Right lobe of liver (tissue), 6 donors: ENCODE measurements around the gene NRP2. TPM values are rescaled to one million over a fixed set of nuclear protein-coding genes. Genes with fewer than 3 reads are reported as not detected.

ENCODE experiments used
- ATAC-seq, 4 donors: fragments of 200-7000 bp; cut with Tn5 transposase; one replicate each; pipeline ENCODE4 v1.9.1; 2020; ENCODE audit warnings: mild to moderate bottlenecking in 4 of 4, moderate library complexity in 4 of 4
- DNase-seq, 3 donors: peaks; one replicate each; pipeline ENCODE4 v3.0.0-alpha.2; 2020
- H3K27ac ChIP-seq, 3 donors: fragments of 200-600 bp; one replicate each; pipeline ENCODE4 v1.8.0; 2022
- H3K27me3 ChIP-seq, 2 donors: fragments of 200-600 bp; one replicate each; pipeline ENCODE4 v1.8.0; 2022
- H3K36me3 ChIP-seq, 4 donors: fragments of 200-600 bp; sonication (generic) in 1 of 4; one replicate each; pipeline versions ENCODE4 v1.5.1 to v1.8.0; 2017 to 2022; ENCODE audit warnings: control low read depth in 1 of 4
- H3K4me1 ChIP-seq, 4 donors: fragments of 200-600 bp; sonication (generic) in 1 of 4; one replicate each; pipeline versions ENCODE4 v1.5.1 to v1.8.0; 2017 to 2022; ENCODE audit warnings: control low read depth in 1 of 4
- H3K4me3 ChIP-seq, 3 donors: fragments of 200-600 bp; one replicate each; pipeline ENCODE4 v1.8.0; 2022
- H3K9me3 ChIP-seq, 4 donors: fragments of 200-600 bp; sonication (generic) in 1 of 4; one replicate each; pipeline versions ENCODE4 v1.5.1 to v1.8.0; 2017 to 2022; ENCODE audit warnings: control low read depth in 1 of 4
- CTCF ChIP-seq, 4 donors: fragments of 200-600 bp in 3 of 4; fragments of 450-650 bp in 1 of 4; IDR thresholded peaks; one replicate each; pipeline versions ENCODE4 v1.5.1 to v1.8.0; 2016 to 2022; ENCODE audit warnings: antibody characterized with exemption in 4 of 4, mild to moderate bottlenecking in 2 of 4
- POLR2A ChIP-seq: fragments of 450-650 bp; IDR thresholded peaks from one replicate; pipeline ENCODE4 v1.6.1; 2017; ENCODE audit warnings: antibody characterized with exemption, mild to moderate bottlenecking
- WGBS: methylation state at CpG from one replicate; pipeline ENCODE4 v1.1.6; 2018; ENCODE audit warnings: low coverage, low lambda C conversion rate; ENCODE audit not compliant: insufficient coverage; ENCODE audit errors: missing lambda C conversion rate; 5-methylcytosine and 5-hydroxymethylcytosine counted together
- intact Hi-C, 2 donors: fragments of 100-400 bp; cut with DNase I; formaldehyde crosslinking; loops; one replicate each; pipeline versions ENCODE4 v1.11.2 to v1.14.1; 2022
- total RNA-seq, 6 experiments: library from RNA; depleted of rRNA in 2 of 6; stranded (reverse); fragments of >200 nt in 2 of 6; fragmentation: NEBNext Ultra II Directional in 3 of 6; extraction: Animal tissue kit (Norgen Biotek cat#: 25700) in 3 of 6; gene quantifications; one replicate each; pipeline versions ENCODE4 v1.1.0 to v1.2.4, GENCODE V29; 2016 to 2023
- donor health status: DM: no; HTN: yes; CAD: no.
- donor health status: DM: no; HTN: no; CAD: no.
- donor health status: DM: no; HTN: no; CAD: no.
- donor health status: DM: no; HTN: yes; CAD: no.
- donor health status: DM: no; HTN: yes; CAD: no.

Gene NRP2
- total RNA-seq, 6 experiments from 2014 or later = 5.5 to 23.7 (median 8.6) TPM

GRCh38 chr2:205786976-205787375 lies 104.7 kb downstream of the NRP2 start:
- Histone ChIP-seq H3K4me3 (no peak overlapping the region), H3K4me1 (peaks cover 0 to 14% (median 2%) of the 10 kb centered on the region in 4 donors), H3K27ac (peak overlapping the region in 1 of 3 donors; percentile 85), H3K27me3 (no peaks in the 10 kb centered on the region), H3K9me3 (no peaks in the 10 kb centered on the region), H3K36me3 (no peaks in the 10 kb centered on the region)
- WGBS = 70% methylated on average over 1 of the region's 4 CpGs
- ATAC-seq (peak; percentile 51 to 76 (median 69)), DNase-seq (no peak)
- intact Hi-C loops = no loop called here
- no peak for TF ChIP-seq CTCF (IDR thresholded peaks at IDR 0.05)
- no peak for TF ChIP-seq POLR2A

GRCh38 chr2:205787761-205788160 lies 105.5 kb downstream of the NRP2 start:
- Histone ChIP-seq H3K4me3 (no peak overlapping the region), H3K4me1 (peaks cover 0 to 14% (median 2%) of the 10 kb centered on the region in 4 donors), H3K36me3 (no peaks in the 10 kb centered on the region), H3K27ac (peak overlapping the region in 1 of 3 donors; percentile 85), H3K27me3 (no peaks in the 10 kb centered on the region), H3K9me3 (no peaks in the 10 kb centered on the region)
- TF ChIP-seq CTCF (IDR thresholded peaks at IDR 0.05) (no peak), POLR2A (no peak)
- intact Hi-C loops = no loop called here
- DNase-seq = peak in 1 of 3 donors; percentile 70
- WGBS = 50% methylated on average over 2 of the region's 3 CpGs
- ATAC-seq = peak; percentile 88 to 90 (median 90)

- intact Hi-C loops = no loop called here
- H3K4me1 ChIP-seq = peaks cover 0 to 14% (median 2%) of the 10 kb centered on the region in 4 donors
- no peaks in the 10 kb centered on the region for H3K27me3 ChIP-seq
- no peak for ATAC-seq
- no peak overlapping the region for H3K27ac ChIP-seq
- DNase-seq = no peak
- no peaks in the 10 kb centered on the region for H3K9me3 ChIP-seq
- TF ChIP-seq POLR2A = no peak
- TF ChIP-seq CTCF (IDR thresholded peaks at IDR 0.05) = no peak
- 50% methylated on average over 1 of the region's 1 CpG for WGBS
- no peaks in the 10 kb centered on the region for H3K36me3 ChIP-seq
- H3K4me3 ChIP-seq = no peak overlapping the region
Measured at GRCh38 chr2:205789906-205790305, 107.6 kb downstream of the NRP2 start.

- TF ChIP-seq POLR2A (no peak), CTCF (IDR thresholded peaks at IDR 0.05) (no peak)
- 96% methylated on average over 3 of the region's 3 CpGs for WGBS
- no peak for ATAC-seq
Measured at GRCh38 chr2:205792908-205793307, 110.6 kb downstream of the NRP2 start.

More at GRCh38 chr2:205792908-205793307, 110.6 kb downstream of the NRP2 start:
- Histone ChIP-seq H3K27ac (no peak overlapping the region), H3K9me3 (no peaks in the 10 kb centered on the region), H3K4me3 (no peak overlapping the region), H3K36me3 (no peaks in the 10 kb centered on the region), H3K4me1 (peaks cover 0 to 16% (median 2%) of the 10 kb centered on the region in 4 donors), H3K27me3 (no peaks in the 10 kb centered on the region)
- intact Hi-C loops = no loop called here
- DNase-seq = no peak
